ENCODE data around the gene SPINT2. TPM values are rescaled to one million over a fixed set of nuclear protein-coding genes. Genes with fewer than 3 reads are reported as not detected.
A peak's percentile ranks its signal among the peaks of the same experiment; 100 is the strongest.
"Not testable (repeated sequence)": the region's sequence is repeated elsewhere in the genome, so short reads cannot be mapped to it uniquely, and the experiment has no call there.

SPINT2 gene
- total RNA-seq, 1 donor from 2014 or later = 1.6 TPM

- Histone ChIP-seq H3K9me3 (ENCODE audit: control insufficient read depth in 3 of 3, low read length in 3 of 3) (no peaks in the 10 kb centered on the region), H3K9ac (ENCODE audit: low read depth in 1 of 3, low read length in 3 of 3) (no peak within 1 kb of the TSS), H3K27me3 (ENCODE audit: control insufficient read depth in 3 of 3, insufficient read depth in 3 of 3, low read length in 3 of 3) (peaks cover 31 to 60% (median 58%) of the 10 kb centered on the region in 3 donors), H3K4me3 (ENCODE audit: low read length in 3 of 3) (peak within 1 kb of the TSS; percentile 42 to 63 (median 52)), H3K27ac (ENCODE audit: low read depth, low read length) (no peak within 1 kb of the TSS), H3K36me3 (ENCODE audit: control insufficient read depth in 3 of 3, insufficient read depth in 3 of 3, low read length in 3 of 3) (no peaks in the 10 kb centered on the region), H3K4me1 (ENCODE audit: control insufficient read depth in 3 of 3, insufficient read depth in 3 of 3, low read length in 3 of 3) (peaks cover 0 to 15% (median 7%) of the 10 kb centered on the region in 3 donors)
These were observed 40.1 kb upstream of the SPINT2 start, which contains the start of gene DPF1 for GRCh38 chr19:38224014-38224862. Gene DPF1, minus strand, starts transcription at chr19:38224222. Its CDS starts 80 bp downstream, at chr19:38224142.

- H3K27me3 ChIP-seq (ENCODE audit: control insufficient read depth in 3 of 3, insufficient read depth in 3 of 3, low read length in 3 of 3) = peaks cover 31 to 61% (median 59%) of the 10 kb centered on the region in 3 donors
- H3K4me1 ChIP-seq (ENCODE audit: control insufficient read depth in 3 of 3, insufficient read depth in 3 of 3, low read length in 3 of 3) = peaks cover 0 to 15% (median 7%) of the 10 kb centered on the region in 3 donors
- H3K27ac ChIP-seq (ENCODE audit: low read depth, low read length); H3K4me3 ChIP-seq (ENCODE audit: low read length in 3 of 3); H3K9me3 ChIP-seq (ENCODE audit: control insufficient read depth in 3 of 3, low read length in 3 of 3); H3K9ac ChIP-seq (ENCODE audit: low read depth in 1 of 3, low read length in 3 of 3); H3K36me3 ChIP-seq (ENCODE audit: control insufficient read depth in 3 of 3, insufficient read depth in 3 of 3, low read length in 3 of 3): not testable (repeated sequence)
These were observed 39.5 kb upstream of the SPINT2 start for GRCh38 chr19:38224863-38225218.

- Histone ChIP-seq H3K27me3 (ENCODE audit: control insufficient read depth in 3 of 3, insufficient read depth in 3 of 3, low read length in 3 of 3) (peaks cover 29 to 66% (median 58%) of the 10 kb centered on the region in 3 donors), H3K9ac (ENCODE audit: low read depth in 1 of 3, low read length in 3 of 3) (no peak overlapping the region), H3K4me3 (ENCODE audit: low read length in 3 of 3) (no peak overlapping the region)
These were observed 36.9 kb upstream of the SPINT2 start for GRCh38 chr19:38227287-38228004.

GRCh38 chr19:38228005-38228377, 36.4 kb upstream of the SPINT2 start:
- Histone ChIP-seq H3K9ac (ENCODE audit: low read depth in 1 of 3, low read length in 3 of 3) (no peak overlapping the region), H3K36me3 (ENCODE audit: control insufficient read depth in 3 of 3, insufficient read depth in 3 of 3, low read length in 3 of 3) (no peaks in the 10 kb centered on the region), H3K27ac (ENCODE audit: low read depth, low read length) (no peak overlapping the region), H3K27me3 (ENCODE audit: control insufficient read depth in 3 of 3, insufficient read depth in 3 of 3, low read length in 3 of 3) (peaks cover 29 to 60% (median 53%) of the 10 kb centered on the region in 3 donors), H3K4me1 (ENCODE audit: control insufficient read depth in 3 of 3, insufficient read depth in 3 of 3, low read length in 3 of 3) (peaks cover 0 to 15% (median 7%) of the 10 kb centered on the region in 3 donors), H3K9me3 (ENCODE audit: control insufficient read depth in 3 of 3, low read length in 3 of 3) (no peaks in the 10 kb centered on the region), H3K4me3 (ENCODE audit: low read length in 3 of 3) (no peak overlapping the region)

More at GRCh38 chr19:38227287-38228004, 36.9 kb upstream of the SPINT2 start:
- no peaks in the 10 kb centered on the region for H3K36me3 ChIP-seq (ENCODE audit: control insufficient read depth in 3 of 3, insufficient read depth in 3 of 3, low read length in 3 of 3)
- H3K4me1 ChIP-seq (ENCODE audit: control insufficient read depth in 3 of 3, insufficient read depth in 3 of 3, low read length in 3 of 3) = peaks cover 0 to 15% (median 7%) of the 10 kb centered on the region in 3 donors
- no peaks in the 10 kb centered on the region for H3K9me3 ChIP-seq (ENCODE audit: control insufficient read depth in 3 of 3, low read length in 3 of 3)
- no peak overlapping the region for H3K27ac ChIP-seq (ENCODE audit: low read depth, low read length)

- Histone ChIP-seq H3K27me3 (ENCODE audit: control insufficient read depth in 3 of 3, insufficient read depth in 3 of 3, low read length in 3 of 3) (peaks cover 29 to 53% (median 47%) of the 10 kb centered on the region in 3 donors), H3K4me1 (ENCODE audit: control insufficient read depth in 3 of 3, insufficient read depth in 3 of 3, low read length in 3 of 3) (peaks cover 0 to 14% (median 7%) of the 10 kb centered on the region in 3 donors)
These were observed 35.6 kb upstream of the SPINT2 start for GRCh38 chr19:38228491-38229439.

GRCh38 chr19:38229585-38230073, 34.7 kb upstream of the SPINT2 start:
- no peak overlapping the region for H3K27ac ChIP-seq (ENCODE audit: low read depth, low read length)
- no peak overlapping the region for H3K4me3 ChIP-seq (ENCODE audit: low read length in 3 of 3)
- no peak overlapping the region for H3K9ac ChIP-seq (ENCODE audit: low read depth in 1 of 3, low read length in 3 of 3)
- H3K27me3 ChIP-seq (ENCODE audit: control insufficient read depth in 3 of 3, insufficient read depth in 3 of 3, low read length in 3 of 3) = peaks cover 27 to 47% (median 42%) of the 10 kb centered on the region in 3 donors
- no peaks in the 10 kb centered on the region for H3K9me3 ChIP-seq (ENCODE audit: control insufficient read depth in 3 of 3, low read length in 3 of 3)
- H3K36me3 ChIP-seq (ENCODE audit: control insufficient read depth in 3 of 3, insufficient read depth in 3 of 3, low read length in 3 of 3) = no peaks in the 10 kb centered on the region
- H3K4me1 ChIP-seq (ENCODE audit: control insufficient read depth in 3 of 3, insufficient read depth in 3 of 3, low read length in 3 of 3) = peaks cover 0 to 8% (median 7%) of the 10 kb centered on the region in 3 donors

More at GRCh38 chr19:38228491-38229439, 35.6 kb upstream of the SPINT2 start:
- Histone ChIP-seq H3K9me3 (ENCODE audit: control insufficient read depth in 3 of 3, low read length in 3 of 3) (no peaks in the 10 kb centered on the region), H3K9ac (ENCODE audit: low read depth in 1 of 3, low read length in 3 of 3) (no peak overlapping the region), H3K27ac (ENCODE audit: low read depth, low read length) (no peak overlapping the region), H3K36me3 (ENCODE audit: control insufficient read depth in 3 of 3, insufficient read depth in 3 of 3, low read length in 3 of 3) (no peaks in the 10 kb centered on the region), H3K4me3 (ENCODE audit: low read length in 3 of 3) (no peak overlapping the region)

GRCh38 chr19:38230506-38231133, 33.8 kb upstream of the SPINT2 start:
- not testable (repeated sequence) for H3K4me3 ChIP-seq (ENCODE audit: low read length in 3 of 3); H3K36me3 ChIP-seq (ENCODE audit: control insufficient read depth in 3 of 3, insufficient read depth in 3 of 3, low read length in 3 of 3); H3K9me3 ChIP-seq (ENCODE audit: control insufficient read depth in 3 of 3, low read length in 3 of 3); H3K4me1 ChIP-seq (ENCODE audit: control insufficient read depth in 3 of 3, insufficient read depth in 3 of 3, low read length in 3 of 3); H3K9ac ChIP-seq (ENCODE audit: low read depth in 1 of 3, low read length in 3 of 3); H3K27ac ChIP-seq (ENCODE audit: low read depth, low read length)
- H3K27me3 ChIP-seq (ENCODE audit: control insufficient read depth in 3 of 3, insufficient read depth in 3 of 3, low read length in 3 of 3) = peaks cover 27 to 41% (median 38%) of the 10 kb centered on the region in 3 donors

- Histone ChIP-seq H3K36me3 (ENCODE audit: control insufficient read depth in 3 of 3, insufficient read depth in 3 of 3, low read length in 3 of 3) (no peaks in the 10 kb centered on the region), H3K9ac (ENCODE audit: low read depth in 1 of 3, low read length in 3 of 3) (no peak overlapping the region), H3K27ac (ENCODE audit: low read depth, low read length) (no peak overlapping the region), H3K4me1 (ENCODE audit: control insufficient read depth in 3 of 3, insufficient read depth in 3 of 3, low read length in 3 of 3) (peaks cover 0 to 8% (median 7%) of the 10 kb centered on the region in 3 donors), H3K27me3 (ENCODE audit: control insufficient read depth in 3 of 3, insufficient read depth in 3 of 3, low read length in 3 of 3) (peaks cover 19 to 31% (median 31%) of the 10 kb centered on the region in 3 donors), H3K9me3 (ENCODE audit: control insufficient read depth in 3 of 3, low read length in 3 of 3) (no peaks in the 10 kb centered on the region), H3K4me3 (ENCODE audit: low read length in 3 of 3) (no peak overlapping the region)
These were observed 32.5 kb upstream of the SPINT2 start for GRCh38 chr19:38231918-38232317.

- Histone ChIP-seq H3K9me3 (ENCODE audit: control insufficient read depth in 3 of 3, low read length in 3 of 3) (no peaks in the 10 kb centered on the region), H3K4me1 (ENCODE audit: control insufficient read depth in 3 of 3, insufficient read depth in 3 of 3, low read length in 3 of 3) (peaks cover 0 to 3% (median 3%) of the 10 kb centered on the region in 3 donors), H3K4me3 (ENCODE audit: low read length in 3 of 3) (no peak overlapping the region), H3K27ac (ENCODE audit: low read depth, low read length) (no peak overlapping the region), H3K36me3 (ENCODE audit: control insufficient read depth in 3 of 3, insufficient read depth in 3 of 3, low read length in 3 of 3) (no peaks in the 10 kb centered on the region), H3K27me3 (ENCODE audit: control insufficient read depth in 3 of 3, insufficient read depth in 3 of 3, low read length in 3 of 3) (peaks cover 6 to 17% (median 16%) of the 10 kb centered on the region in 3 donors), H3K9ac (ENCODE audit: low read depth in 1 of 3, low read length in 3 of 3) (no peak overlapping the region)
These were observed 30.6 kb upstream of the SPINT2 start for GRCh38 chr19:38233740-38234251.
